Gastrocnemius medialis (tissue), 4 donors: ENCODE measurements around the gene LPAR1.

Source experiments
- POLR2A ChIP-seq, 2 donors: fragments of 450-650 bp; IDR thresholded peaks; one replicate each; pipeline ENCODE4 v1.6.1; 2017; ENCODE audit warnings: antibody characterized with exemption in 2 of 2, mild to moderate bottlenecking in 2 of 2, moderate library complexity in 2 of 2
- TF ChIP-seq, protein P1 (sequence below), 5 experiments: fragments of 450-650 bp in 3 of 5; fragments of 200-600 bp in 2 of 5; sonication (generic) in 2 of 5; IDR thresholded peaks in 4 of 5; conservative IDR thresholded peaks in 1 of 5; 1 replicate in 4 of 5; 2 replicates in 1 of 5; pipeline ENCODE4 v1.5.1; 2016 to 2019; ENCODE audit warnings: antibody characterized with exemption in 5 of 5, mild to moderate bottlenecking in 3 of 5, moderate library complexity in 3 of 5

DNA sequence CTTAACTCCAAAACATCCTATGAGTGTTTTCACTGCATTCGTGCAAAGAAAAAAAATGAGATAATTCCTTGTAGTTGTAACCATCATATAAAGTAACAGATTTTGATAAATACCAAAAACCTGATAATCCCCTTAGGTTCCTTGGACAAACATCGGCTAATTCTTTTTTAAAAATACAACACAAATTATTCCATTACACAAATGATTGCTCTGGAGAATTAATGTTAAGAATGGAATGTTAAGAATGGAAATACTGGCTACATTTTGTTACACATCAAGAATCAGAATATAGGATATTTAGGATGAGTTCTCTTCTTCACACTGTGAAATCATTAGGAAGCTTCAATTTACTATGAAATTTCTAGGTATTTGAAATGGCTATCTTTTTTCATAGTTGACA lies 139.4 kb downstream of the LPAR1 start:
- TF ChIP-seq, protein P1, sequence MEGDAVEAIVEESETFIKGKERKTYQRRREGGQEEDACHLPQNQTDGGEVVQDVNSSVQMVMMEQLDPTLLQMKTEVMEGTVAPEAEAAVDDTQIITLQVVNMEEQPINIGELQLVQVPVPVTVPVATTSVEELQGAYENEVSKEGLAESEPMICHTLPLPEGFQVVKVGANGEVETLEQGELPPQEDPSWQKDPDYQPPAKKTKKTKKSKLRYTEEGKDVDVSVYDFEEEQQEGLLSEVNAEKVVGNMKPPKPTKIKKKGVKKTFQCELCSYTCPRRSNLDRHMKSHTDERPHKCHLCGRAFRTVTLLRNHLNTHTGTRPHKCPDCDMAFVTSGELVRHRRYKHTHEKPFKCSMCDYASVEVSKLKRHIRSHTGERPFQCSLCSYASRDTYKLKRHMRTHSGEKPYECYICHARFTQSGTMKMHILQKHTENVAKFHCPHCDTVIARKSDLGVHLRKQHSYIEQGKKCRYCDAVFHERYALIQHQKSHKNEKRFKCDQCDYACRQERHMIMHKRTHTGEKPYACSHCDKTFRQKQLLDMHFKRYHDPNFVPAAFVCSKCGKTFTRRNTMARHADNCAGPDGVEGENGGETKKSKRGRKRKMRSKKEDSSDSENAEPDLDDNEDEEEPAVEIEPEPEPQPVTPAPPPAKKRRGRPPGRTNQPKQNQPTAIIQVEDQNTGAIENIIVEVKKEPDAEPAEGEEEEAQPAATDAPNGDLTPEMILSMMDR (IDR thresholded peaks at IDR 0.05 in 4 of 5, conservative IDR thresholded peaks at IDR 0.05 in 1 of 5): no peak
- TF ChIP-seq POLR2A (IDR thresholded peaks at IDR 0.05): no peak
